HG02840 (cell line): ENCODE data around the gene HKDC1.
"Not testable (repeated sequence)": the region's sequence is repeated elsewhere in the genome, so short reads cannot be mapped to it uniquely, and the experiment has no call there.

Experiments used
- ATAC-seq: cut with Tn5 transposase; IDR thresholded peaks from one replicate; pipeline ENCODE4 v1.9.1; 2021; ENCODE audit warnings: mild to moderate bottlenecking, moderate library complexity, moderate number of reproducible peaks; ENCODE audit not compliant: unreplicated experiment, low FRiP score

Gene HKDC1

DNA sequence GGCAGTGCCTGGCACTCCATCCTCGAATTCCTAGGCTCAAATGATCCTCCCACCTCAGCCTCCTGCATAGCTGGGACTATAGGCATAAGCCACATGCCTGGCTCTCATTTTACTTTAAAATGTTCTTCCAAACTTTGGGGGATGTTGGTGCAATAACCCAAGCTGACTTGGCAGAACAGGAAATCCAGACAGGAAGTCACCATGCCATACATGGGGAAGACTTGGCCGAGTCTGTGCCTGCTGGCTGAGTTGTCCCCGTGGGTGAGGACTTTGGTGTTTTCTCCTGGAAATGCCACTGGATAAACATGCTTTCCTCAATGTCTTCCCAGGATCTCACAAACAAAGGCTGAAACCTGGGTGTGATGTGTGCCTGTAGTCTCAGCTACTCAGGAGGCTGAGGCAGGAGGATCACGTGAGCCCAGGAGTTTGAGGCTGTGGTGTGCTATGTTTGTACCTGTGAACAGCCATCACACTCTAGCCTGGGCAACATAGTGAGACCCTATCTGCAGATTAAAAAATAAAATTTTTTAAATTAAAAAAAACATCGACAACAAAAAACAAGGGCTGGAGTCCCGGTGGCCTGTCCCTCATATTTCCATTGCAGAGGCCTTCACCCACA is 19.8 kb downstream of the HKDC1 start:
- ATAC-seq, result no peak

GRCh38 chr10:69240455-69240854 is 20.3 kb downstream of the HKDC1 start:
- ATAC-seq, result no peak

DNA sequence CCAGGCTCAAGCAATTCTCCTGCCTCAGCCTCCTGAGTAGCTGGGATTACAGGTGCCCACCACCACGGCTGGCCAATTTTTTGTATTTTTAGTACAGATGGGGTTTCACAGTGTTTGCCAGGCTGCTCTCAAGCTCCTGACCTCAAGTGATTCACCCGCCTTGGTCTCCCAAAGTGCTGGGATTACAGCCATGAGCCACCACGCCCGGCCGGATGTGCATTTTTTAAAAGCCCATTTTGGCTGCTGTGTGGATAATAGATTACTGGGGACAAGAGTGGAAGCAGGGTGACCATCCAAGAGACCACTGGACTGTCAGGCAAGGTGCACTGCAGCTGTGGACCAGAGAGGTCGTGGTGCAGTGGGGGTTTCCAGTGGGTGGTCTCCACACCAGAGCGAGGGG is 21.4 kb downstream of the HKDC1 start:
- no peak for ATAC-seq

- no peak for ATAC-seq
Observed at GRCh38 chr10:69242040-69242851, 22.1 kb downstream of the HKDC1 start.

- no peak for ATAC-seq
Observed at GRCh38 chr10:69242852-69243212, 22.7 kb downstream of the HKDC1 start.

- no peak for ATAC-seq
Observed at GRCh38 chr10:69243817-69244216, 23.7 kb downstream of the HKDC1 start.

GRCh38 chr10:69246036-69246435 is 25.9 kb downstream of the HKDC1 start:
- no peak for ATAC-seq

GRCh38 chr10:69246581-69247312 is 26.6 kb downstream of the HKDC1 start:
- ATAC-seq, result no peak

- no peak for ATAC-seq
Observed at GRCh38 chr10:69247313-69247710, 27.2 kb downstream of the HKDC1 start.

GRCh38 chr10:69248117-69248730 is 28.1 kb downstream of the HKDC1 start:
- ATAC-seq, result no peak

DNA sequence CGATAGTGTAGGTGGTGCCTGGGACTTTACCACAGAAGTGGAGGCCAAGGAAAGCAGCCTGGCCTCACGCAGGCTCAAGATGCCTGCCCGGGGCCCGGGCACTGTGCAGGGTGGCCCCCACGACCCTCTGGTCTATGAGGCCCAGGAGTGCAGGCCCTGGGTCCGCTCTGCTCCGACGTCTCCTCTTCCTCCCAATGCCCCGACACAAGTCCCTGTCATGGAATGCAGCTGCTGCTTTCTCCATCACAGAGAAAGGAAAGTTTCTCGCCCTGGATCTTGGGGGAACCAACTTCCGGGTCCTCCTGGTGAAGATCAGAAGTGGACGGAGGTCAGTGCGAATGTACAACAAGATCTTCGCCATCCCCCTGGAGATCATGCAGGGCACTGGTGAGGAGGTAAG is 29.9 kb downstream of the HKDC1 start:
- no peak for ATAC-seq

DNA sequence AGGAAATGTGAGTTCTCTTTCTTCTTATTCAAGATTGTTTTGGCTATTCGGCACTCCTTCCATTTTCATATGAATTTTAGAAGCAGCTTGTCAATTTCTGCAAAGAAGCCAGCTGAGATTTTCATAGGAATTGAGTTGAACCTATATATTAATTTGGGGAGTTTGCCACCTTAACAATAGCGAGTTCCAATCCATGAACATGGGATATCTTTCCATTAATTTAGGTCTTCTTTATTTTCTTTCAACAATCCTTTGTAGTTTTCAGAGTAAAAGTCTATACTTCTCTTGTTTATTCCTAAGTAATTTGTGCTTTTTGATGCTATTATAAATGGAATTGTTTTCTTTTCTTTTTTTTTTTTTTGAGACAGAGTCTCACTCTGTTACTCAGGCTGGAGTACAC is 31.3 kb downstream of the HKDC1 start:
- not testable (repeated sequence) for ATAC-seq

- ATAC-seq, result no peak
Observed at GRCh38 chr10:69253171-69253570, 33.0 kb downstream of the HKDC1 start.

DNA sequence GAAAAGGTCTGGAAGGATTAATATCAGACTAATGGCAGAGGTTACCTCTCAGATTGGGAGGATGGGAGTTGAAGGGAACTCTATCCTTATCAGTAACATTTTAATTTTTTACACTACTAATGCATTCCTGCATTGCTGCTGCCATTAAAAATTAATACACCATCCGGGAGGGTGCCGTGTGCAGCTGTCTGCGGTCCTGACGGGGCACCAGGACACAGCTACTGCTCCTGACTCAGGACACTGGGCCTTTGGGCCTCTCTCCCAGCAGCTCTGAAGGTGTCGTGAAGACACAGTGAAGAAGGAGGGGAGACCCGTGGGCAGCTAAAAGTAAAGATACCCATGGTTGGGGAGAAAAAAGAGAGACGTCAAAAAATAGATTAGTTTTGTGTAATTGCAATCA is 34.7 kb downstream of the HKDC1 start:
- ATAC-seq, result no peak

DNA sequence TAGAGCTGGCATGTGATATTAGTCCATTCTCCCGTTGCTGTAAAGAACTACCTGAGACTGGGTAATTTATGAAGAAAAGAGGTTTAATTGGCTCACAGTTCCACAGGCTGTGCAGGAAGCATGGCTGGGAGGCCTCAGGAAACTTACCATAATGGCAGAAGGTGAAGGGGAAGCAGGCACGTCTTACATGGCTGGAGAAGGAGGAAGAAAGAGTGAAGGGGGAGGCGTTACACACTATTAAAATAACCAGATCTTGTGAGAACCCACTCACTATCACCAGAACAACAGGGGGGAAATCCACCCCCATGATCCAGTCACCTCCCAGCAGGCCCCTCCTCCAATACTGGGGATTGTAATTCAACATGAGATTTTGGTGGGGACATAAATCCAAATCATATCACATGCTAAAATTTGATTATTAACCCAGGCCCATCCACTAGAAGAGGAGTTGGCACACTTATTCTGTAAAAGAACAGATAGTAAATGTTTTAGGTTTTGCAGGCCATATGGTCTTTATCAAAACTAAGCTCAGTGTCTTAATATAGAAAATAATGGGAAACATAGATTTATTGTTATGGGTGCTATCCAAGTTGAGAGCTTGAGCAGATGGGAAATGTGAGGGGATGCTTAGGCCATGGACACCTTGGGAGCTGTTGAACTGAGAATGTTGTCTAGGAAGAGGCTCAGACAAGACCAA is 39.6 kb downstream of the HKDC1 start:
- no peak for ATAC-seq

DNA sequence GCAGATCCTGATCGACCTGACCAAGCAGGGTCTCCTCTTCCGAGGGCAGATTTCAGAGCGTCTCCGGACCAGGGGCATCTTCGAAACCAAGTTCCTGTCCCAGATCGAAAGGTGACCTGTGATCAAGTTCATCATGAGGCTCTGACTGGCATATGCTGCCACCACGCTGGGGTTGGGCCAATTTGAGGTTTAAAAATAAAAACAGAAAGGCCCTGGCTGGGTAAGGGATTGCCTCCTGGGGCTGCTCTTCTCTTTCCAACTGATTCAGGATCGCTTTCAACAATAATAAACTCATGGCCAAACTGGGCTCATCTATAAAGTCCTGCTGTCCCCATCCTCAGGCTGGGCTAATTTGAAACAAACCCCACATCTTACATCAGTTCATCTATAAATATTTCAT is 41.1 kb downstream of the HKDC1 start:
- no peak for ATAC-seq

DNA sequence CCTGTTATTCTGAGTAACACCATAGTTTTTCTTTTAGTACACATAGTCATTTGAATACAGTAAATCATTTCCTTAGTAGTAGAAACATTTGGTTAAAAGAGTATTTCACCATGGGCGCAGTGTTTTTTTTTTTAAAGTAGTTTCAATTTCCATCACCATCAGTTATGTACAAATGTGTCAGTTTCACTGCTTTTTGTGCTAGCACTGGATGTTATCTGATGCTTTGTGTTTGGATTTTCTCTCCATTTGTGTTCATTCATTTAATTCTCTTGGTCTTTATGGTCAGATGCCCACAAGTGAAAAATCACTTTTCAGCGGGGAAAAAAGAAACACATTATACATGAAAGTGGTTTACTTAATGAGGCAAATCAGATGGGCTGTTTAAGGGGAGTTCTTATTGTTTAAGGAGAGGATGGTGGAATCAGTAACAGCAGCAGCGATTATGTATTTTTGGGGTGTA is 42.2 kb downstream of the HKDC1 start:
- no peak for ATAC-seq

DNA sequence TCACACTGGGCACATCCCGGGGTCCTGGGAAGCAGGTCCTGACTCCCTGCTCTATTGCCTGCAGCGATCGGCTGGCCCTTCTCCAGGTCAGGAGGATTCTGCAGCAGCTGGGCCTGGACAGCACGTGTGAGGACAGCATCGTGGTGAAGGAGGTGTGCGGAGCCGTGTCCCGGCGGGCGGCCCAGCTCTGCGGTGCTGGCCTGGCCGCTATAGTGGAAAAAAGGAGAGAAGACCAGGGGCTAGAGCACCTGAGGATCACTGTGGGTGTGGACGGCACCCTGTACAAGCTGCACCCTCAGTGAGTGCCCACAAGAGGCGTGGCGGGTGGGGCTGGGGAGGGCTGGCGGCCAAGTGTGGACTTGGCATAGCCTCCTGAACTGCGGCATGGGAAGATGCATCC is 45.4 kb downstream of the HKDC1 start:
- ATAC-seq, result no peak

GRCh38 chr10:69268761-69269416 is 48.8 kb downstream of the HKDC1 start:
- no peak for ATAC-seq

GRCh38 chr10:69269761-69270160 is 49.6 kb downstream of the HKDC1 start:
- no peak for ATAC-seq
